HuH-7 (cell line): ENCODE measurements around the gene ADNP2.
"Not testable (repeated sequence)": the region's sequence is repeated elsewhere in the genome, so short reads cannot be mapped to it uniquely, and the experiment has no call there.

Source experiments
- DNase-seq: peaks from one replicate; pipeline ENCODE4 v3.0.0; 2011; ENCODE audit warnings: low spot score

ADNP2 gene

GRCh38 chr18:80147418-80148325 lies 38.6 kb downstream of the ADNP2 start:
- DNase-seq, result no peak

- DNase-seq, result no peak
These were observed 39.5 kb downstream of the ADNP2 start for GRCh38 chr18:80148326-80149199.

GRCh38 chr18:80149667-80150066 lies 40.6 kb downstream of the ADNP2 start:
- no peak for DNase-seq

- DNase-seq, result no peak
These were observed 45.2 kb downstream of the ADNP2 start for GRCh38 chr18:80154293-80154692.

GRCh38 chr18:80157708-80158343 lies 48.8 kb downstream of the ADNP2 start:
- DNase-seq, result peak; percentile 52

- no peak for DNase-seq
These were observed 49.3 kb downstream of the ADNP2 start for GRCh38 chr18:80158365-80158764.

- DNase-seq, result no peak
These were observed 50.9 kb downstream of the ADNP2 start for GRCh38 chr18:80159713-80160636.

GRCh38 chr18:80161781-80162417 lies 52.8 kb downstream of the ADNP2 start:
- no peak for DNase-seq

GRCh38 chr18:80163183-80163582 lies 54.1 kb downstream of the ADNP2 start:
- DNase-seq, result no peak

- not testable (repeated sequence) for DNase-seq
These were observed 55.8 kb downstream of the ADNP2 start for GRCh38 chr18:80164727-80165355.

- DNase-seq, result no peak
These were observed 57.2 kb downstream of the ADNP2 start for GRCh38 chr18:80166240-80166639.

GRCh38 chr18:80166725-80167124 lies 57.7 kb downstream of the ADNP2 start:
- no peak for DNase-seq

- DNase-seq, result no peak
These were observed 58.3 kb downstream of the ADNP2 start for GRCh38 chr18:80167331-80167730.

- no peak for DNase-seq
These were observed 58.9 kb downstream of the ADNP2 start for GRCh38 chr18:80167931-80168330.

GRCh38 chr18:80168346-80168745 lies 59.3 kb downstream of the ADNP2 start:
- no peak for DNase-seq

GRCh38 chr18:80168982-80169381 lies 59.9 kb downstream of the ADNP2 start:
- no peak for DNase-seq

- no peak for DNase-seq
These were observed 60.5 kb downstream of the ADNP2 start for GRCh38 chr18:80169607-80170006.

GRCh38 chr18:80170395-80171053 lies 61.5 kb downstream of the ADNP2 start:
- no peak for DNase-seq

- peak; percentile 73 for DNase-seq
These were observed 62.2 kb downstream of the ADNP2 start for GRCh38 chr18:80171054-80171872.
